Measurements from ENCODE around the gene PFKFB4.

Gene PFKFB4

DNA sequence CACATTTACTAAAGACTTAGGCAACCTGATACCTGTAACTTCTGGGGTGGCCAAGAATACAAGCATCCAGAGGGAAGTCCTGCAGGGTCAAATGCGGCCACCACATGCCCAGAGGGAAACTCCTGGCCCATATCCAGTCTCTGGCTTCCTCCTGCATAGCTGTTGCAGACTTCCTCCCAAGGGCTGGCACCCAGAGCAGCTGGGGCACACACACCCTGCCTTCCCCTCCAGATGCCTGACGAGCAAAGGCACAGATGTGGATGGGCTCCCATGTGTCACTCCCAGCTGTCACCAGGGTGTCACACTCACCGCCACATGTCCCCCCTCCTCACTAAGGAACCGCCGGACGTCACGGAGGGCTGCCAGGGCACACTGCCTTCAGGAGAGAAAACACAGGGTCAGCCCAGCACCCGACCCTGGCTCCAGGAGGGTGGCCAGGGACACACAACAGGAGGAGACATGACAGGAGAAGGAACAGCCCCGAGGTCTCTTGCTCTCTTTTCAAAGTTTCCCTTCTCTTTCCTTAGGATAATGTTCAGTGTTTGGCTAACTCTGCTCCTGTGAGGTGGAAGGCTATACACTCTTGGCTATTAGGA lies 13.2 kb downstream of the PFKFB4 start:
- no peaks in the 10 kb centered on the region for H3K79me2 ChIP-seq (ENCODE audit: insufficient read depth, low read length)
- H3K4me2 ChIP-seq (ENCODE audit: low read length) = no peak overlapping the region
- H3K4me1 ChIP-seq (ENCODE audit: insufficient read depth, low read length, severe bottlenecking) = no peaks in the 10 kb centered on the region
- TF ChIP-seq, protein P1, sequence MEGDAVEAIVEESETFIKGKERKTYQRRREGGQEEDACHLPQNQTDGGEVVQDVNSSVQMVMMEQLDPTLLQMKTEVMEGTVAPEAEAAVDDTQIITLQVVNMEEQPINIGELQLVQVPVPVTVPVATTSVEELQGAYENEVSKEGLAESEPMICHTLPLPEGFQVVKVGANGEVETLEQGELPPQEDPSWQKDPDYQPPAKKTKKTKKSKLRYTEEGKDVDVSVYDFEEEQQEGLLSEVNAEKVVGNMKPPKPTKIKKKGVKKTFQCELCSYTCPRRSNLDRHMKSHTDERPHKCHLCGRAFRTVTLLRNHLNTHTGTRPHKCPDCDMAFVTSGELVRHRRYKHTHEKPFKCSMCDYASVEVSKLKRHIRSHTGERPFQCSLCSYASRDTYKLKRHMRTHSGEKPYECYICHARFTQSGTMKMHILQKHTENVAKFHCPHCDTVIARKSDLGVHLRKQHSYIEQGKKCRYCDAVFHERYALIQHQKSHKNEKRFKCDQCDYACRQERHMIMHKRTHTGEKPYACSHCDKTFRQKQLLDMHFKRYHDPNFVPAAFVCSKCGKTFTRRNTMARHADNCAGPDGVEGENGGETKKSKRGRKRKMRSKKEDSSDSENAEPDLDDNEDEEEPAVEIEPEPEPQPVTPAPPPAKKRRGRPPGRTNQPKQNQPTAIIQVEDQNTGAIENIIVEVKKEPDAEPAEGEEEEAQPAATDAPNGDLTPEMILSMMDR (IDR thresholded peaks at IDR 0.05; ENCODE audit: low read length) = no peak
- TF ChIP-seq EZH2 (IDR thresholded peaks at IDR 0.05; ENCODE audit: borderline replicate concordance, low read length) = no peak
- H3K9ac ChIP-seq (ENCODE audit: low read length) = no peak overlapping the region
- H3K9me2 ChIP-seq (ENCODE audit: low read depth, low read length) = no peaks in the 10 kb centered on the region
- no peaks in the 10 kb centered on the region for H3F3A ChIP-seq (ENCODE audit: insufficient read depth, low read length)
- H3K9me3 ChIP-seq (ENCODE audit: low read length) = no peaks in the 10 kb centered on the region
- no peak overlapping the region for H3K4me3 ChIP-seq (ENCODE audit: low read depth, low read length, poor library complexity, severe bottlenecking)
- H4K20me1 ChIP-seq (ENCODE audit: insufficient read depth, low read length) = no peaks in the 10 kb centered on the region
- no peaks in the 10 kb centered on the region for H3K27me3 ChIP-seq (ENCODE audit: insufficient read depth, low read length)
- no peak overlapping the region for H2AFZ ChIP-seq (ENCODE audit: low read length)
- H3K27ac ChIP-seq (ENCODE audit: low read depth, low read length, poor library complexity, severe bottlenecking) = no peak overlapping the region
- H3K36me3 ChIP-seq (ENCODE audit: insufficient read depth, low read length) = peaks cover 52% of the 10 kb centered on the region; the same call in 1 of the 2 replicates

DNA sequence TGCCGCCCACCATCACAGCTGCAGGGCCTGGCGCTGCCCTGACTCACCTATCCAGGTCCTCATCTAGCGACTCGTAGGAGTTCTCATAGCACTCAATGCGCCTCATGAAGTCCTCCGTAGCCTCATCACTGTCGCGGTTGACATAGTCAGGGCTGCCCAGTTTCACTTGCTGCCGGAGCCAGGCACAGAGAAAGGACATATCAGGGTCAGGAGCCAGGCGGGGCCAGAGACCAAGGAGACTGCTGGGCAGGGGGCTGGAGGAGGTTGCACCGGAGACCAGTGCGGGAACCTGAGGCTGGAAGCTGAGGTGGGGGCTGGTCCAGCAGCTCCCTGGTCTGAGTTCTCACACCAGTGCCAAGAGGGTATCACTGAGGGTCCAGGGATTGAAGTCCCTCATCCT lies 18.2 kb downstream of the PFKFB4 start:
- Histone ChIP-seq H3F3A (ENCODE audit: insufficient read depth, low read length) (peaks cover 3% of the 10 kb centered on the region; the same call in 1 of the 2 replicates), H3K4me3 (ENCODE audit: low read depth, low read length, poor library complexity, severe bottlenecking) (no peak overlapping the region), H3K9me3 (ENCODE audit: low read length) (no peaks in the 10 kb centered on the region), H3K9me2 (ENCODE audit: low read depth, low read length) (no peaks in the 10 kb centered on the region), H3K36me3 (ENCODE audit: insufficient read depth, low read length) (peaks cover 66% of the 10 kb centered on the region), H2AFZ (ENCODE audit: low read length) (no peak overlapping the region), H3K9ac (ENCODE audit: low read length) (no peak overlapping the region), H3K27ac (ENCODE audit: low read depth, low read length, poor library complexity, severe bottlenecking) (no peak overlapping the region), H3K27me3 (ENCODE audit: insufficient read depth, low read length) (no peaks in the 10 kb centered on the region), H3K4me2 (ENCODE audit: low read length) (no peak overlapping the region), H4K20me1 (ENCODE audit: insufficient read depth, low read length) (no peaks in the 10 kb centered on the region), H3K79me2 (ENCODE audit: insufficient read depth, low read length) (no peaks in the 10 kb centered on the region), H3K4me1 (ENCODE audit: insufficient read depth, low read length, severe bottlenecking) (no peaks in the 10 kb centered on the region)
- TF ChIP-seq EZH2 (IDR thresholded peaks at IDR 0.05; ENCODE audit: borderline replicate concordance, low read length) = no peak
- TF ChIP-seq, protein P1 (IDR thresholded peaks at IDR 0.05; ENCODE audit: low read length) = no peak

DNA sequence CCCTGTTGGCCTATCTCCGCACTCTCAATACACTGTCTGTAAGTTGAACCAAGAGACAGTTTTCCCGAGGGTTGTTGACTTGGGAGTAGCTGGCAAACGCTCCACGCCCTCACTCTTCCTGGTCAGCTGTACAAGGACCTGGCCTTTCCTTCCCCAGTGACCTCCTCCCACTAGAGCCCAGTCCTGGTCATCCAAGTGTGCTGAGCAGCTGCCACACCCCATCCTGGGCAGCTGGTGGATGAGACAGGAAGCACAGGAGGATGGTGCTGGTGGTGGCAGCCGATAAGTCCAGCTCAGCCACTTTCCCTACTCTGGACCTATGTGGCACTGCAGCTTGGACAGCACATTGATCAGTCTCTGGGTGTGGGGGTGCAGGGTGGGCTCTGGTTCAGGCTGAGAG lies 19.8 kb downstream of the PFKFB4 start:
- H3K36me3 ChIP-seq (ENCODE audit: insufficient read depth, low read length) = peaks cover 68% of the 10 kb centered on the region

More for the DNA sequence above, 19.8 kb downstream of the PFKFB4 start:
- no peak overlapping the region for H2AFZ ChIP-seq (ENCODE audit: low read length)
- no peak overlapping the region for H3K4me3 ChIP-seq (ENCODE audit: low read depth, low read length, poor library complexity, severe bottlenecking)
- H4K20me1 ChIP-seq (ENCODE audit: insufficient read depth, low read length) = no peaks in the 10 kb centered on the region
- H3K4me2 ChIP-seq (ENCODE audit: low read length) = no peak overlapping the region
- H3K27ac ChIP-seq (ENCODE audit: low read depth, low read length, poor library complexity, severe bottlenecking) = no peak overlapping the region
- H3K27me3 ChIP-seq (ENCODE audit: insufficient read depth, low read length) = no peaks in the 10 kb centered on the region
- H3K9me3 ChIP-seq (ENCODE audit: low read length) = no peaks in the 10 kb centered on the region
- H3K4me1 ChIP-seq (ENCODE audit: insufficient read depth, low read length, severe bottlenecking) = no peaks in the 10 kb centered on the region
- no peak overlapping the region for H3K9ac ChIP-seq (ENCODE audit: low read length)
- H3K79me2 ChIP-seq (ENCODE audit: insufficient read depth, low read length) = no peaks in the 10 kb centered on the region
- no peaks in the 10 kb centered on the region for H3K9me2 ChIP-seq (ENCODE audit: low read depth, low read length)
- H3F3A ChIP-seq (ENCODE audit: insufficient read depth, low read length) = peaks cover 3% of the 10 kb centered on the region; the same call in 1 of the 2 replicates
- no peak for TF ChIP-seq EZH2 (IDR thresholded peaks at IDR 0.05; ENCODE audit: borderline replicate concordance, low read length)
- TF ChIP-seq, protein P1 (IDR thresholded peaks at IDR 0.05; ENCODE audit: low read length) = no peak

Measured in OCI-LY1 (cell line).